Kasumi-1 (cell line): ENCODE data around the gene CPT1B.
A peak's percentile ranks its signal among the peaks of the same experiment; 100 is the strongest.
"Not testable (repeated sequence)": the region's sequence is repeated elsewhere in the genome, so short reads cannot be mapped to it uniquely, and the experiment has no call there.

ENCODE experiments used
- DNase-seq, 2 experiments: peaks; one replicate each; lab custom pipeline; 2025; lab: John Stamatoyannopoulos, UW

CPT1B gene

DNA sequence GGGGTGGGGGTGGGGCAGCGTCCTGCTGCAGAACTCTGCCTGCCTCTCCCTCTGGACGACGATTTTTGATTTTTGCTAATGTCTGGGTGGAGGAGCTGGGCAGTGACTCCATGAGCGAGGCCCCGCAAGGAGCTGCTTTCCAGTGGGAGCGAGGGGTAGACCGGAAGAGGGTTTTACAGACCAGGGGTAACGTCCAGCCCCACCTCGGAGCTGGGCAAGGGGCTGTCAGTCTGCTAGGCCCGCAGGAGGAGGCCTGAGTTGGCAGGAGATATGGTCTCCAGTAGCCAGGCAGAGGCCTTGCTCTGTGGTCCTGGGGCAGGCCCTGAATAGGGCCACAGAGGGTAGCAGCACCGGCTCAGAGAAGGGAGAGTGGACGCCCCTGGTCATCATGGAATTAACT is 31.4 kb upstream of the CPT1B start:
- DNase-seq, result no peak

DNA sequence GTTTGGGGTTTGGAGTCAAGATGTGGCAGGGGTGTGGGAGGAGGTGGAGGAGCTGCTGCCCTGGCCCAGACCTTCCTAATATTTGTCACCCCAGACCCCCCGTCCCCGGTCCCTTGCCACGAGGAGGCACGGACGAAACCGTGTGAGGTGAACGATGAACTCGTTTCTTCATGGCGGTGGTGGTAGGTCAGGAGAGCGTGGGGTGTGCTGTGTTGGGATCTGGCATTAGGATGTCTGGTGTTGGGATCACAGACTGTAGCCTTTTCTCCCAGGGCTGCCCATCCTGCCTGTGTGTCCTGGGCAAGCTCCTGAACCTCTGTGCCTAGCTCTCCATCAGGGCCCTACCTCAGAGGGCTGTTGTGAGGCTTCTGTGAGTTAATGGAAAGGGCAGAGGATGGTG is 30.8 kb upstream of the CPT1B start:
- no peak for DNase-seq

DNA sequence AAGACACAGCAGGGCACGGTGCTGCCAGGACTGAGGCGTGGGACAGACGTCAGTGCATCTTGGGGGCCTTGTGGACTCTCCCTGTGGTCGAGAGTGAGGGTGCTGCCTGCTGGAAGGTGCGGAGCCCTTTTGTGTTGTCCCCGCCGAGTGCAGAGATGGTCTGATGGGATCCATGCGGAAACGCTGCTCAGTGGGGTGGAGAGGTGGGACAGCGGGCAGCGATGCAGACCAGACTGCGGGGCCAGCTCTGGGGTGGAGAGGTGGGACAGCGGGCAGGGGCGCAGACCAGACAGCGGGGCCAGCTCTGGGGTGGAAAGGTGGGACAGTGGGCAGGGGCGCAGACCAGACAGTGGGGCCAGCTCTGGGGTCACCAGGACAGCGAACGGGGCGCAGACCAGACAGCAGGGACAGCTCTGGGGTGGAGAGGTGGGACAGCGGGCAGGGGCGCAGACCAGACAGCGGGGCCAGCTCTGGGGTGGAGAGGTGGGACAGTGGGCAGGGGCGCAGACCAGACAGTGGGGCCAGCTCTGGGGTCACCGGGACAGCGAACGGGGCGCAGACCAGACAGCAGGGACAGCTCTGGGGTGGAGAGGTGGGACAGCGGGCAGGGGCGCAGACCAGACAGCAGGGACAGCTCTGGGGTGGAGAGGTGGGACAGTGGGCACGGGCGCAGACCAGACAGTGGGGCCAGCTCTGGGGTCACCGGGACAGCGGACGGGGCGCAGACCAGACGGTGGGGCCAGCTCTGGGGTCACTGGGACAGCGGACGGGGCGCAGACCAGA is 30.0 kb upstream of the CPT1B start:
- not testable (repeated sequence) for DNase-seq

DNA sequence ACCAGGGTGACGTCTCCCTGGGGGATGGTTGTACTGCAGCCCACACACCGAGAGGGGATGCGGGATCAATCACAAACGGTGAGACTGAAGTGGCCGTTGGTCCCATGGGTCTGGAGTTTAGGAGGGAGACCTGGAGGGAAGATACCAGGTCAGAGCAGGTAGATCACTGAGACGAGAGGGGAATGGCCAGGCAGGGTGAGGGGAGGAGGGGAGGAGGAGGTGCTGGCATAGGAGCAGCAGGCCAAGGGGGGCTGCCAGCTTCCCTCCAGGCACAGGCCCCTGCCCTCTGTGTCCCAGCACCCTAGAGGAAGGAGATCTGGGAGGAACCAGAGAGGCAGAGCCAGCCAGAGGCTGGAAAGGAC is 29.4 kb upstream of the CPT1B start:
- DNase-seq, result no peak

DNA sequence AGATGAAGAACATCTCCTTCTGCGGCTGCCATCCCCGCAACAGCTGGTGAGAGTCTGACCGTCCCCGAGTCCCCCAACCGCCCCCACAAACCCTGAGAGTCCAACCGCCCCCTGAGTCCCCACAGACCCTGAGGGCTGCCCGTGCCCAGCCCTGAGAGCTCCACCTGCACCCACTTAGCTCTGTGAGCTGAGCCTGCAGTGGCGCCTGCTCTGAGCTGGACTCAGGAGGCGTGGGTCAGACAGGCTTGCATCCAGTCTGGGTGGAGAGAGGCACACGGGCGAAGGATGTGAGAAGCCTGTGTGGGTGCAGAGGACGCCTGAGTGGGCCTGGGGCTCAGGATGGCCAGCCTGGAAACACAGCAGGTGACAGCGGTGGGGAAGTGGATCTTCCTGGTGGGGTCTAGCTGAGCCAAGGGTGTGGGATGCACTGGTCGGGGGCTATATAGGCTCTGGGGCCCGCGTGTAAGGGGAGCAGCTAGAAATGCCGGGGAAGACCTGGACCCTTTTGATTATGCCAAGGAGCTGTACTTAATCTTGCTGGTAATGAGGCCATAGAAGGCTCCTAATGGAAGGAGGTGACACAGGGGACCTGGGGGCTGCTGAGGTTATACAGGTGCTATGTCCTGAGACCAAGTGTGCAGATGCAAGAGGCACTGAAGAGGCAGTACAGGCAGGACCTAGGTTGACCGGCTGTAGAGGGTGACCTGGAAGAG is 28.9 kb upstream of the CPT1B start:
- no peak for DNase-seq

DNA sequence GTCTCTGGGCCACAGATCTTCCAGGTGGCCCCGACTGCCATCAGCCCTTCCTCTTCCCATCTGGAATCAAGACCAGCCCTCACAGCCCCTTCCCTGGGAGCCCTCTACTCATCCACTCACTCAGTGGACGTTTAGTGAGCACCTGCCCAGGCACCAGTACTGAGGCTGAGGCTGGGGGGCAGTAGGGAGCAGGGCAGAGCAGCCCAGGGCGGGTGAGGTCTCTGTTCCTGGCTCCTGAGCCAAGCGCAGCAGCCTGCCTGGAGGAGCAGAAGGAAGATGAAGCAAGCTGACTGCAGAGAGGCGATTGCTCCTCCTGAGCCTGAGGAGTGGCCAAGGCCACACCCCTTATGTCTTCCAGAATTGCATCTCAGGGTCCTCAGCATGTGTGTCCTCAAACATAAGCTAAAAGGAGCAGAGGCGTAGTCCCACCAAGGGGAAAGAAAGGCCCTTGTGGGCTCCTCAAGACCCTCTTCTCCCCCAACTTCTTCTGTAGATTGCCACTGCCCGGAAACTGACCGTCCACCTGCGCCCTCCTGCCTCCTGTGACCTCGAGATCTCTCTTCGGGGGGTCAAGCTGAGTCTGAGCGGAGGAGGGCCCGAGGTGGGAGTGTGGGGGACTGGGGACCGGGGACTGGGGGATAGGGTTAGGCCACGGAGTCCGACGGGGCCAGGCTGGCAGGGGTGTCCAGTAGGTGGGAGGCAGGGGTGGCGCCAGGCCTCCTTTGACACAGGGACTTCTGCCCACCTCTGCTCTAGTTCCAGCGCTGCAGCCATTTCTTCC is 28.1 kb upstream of the CPT1B start:
- no peak for DNase-seq

DNA sequence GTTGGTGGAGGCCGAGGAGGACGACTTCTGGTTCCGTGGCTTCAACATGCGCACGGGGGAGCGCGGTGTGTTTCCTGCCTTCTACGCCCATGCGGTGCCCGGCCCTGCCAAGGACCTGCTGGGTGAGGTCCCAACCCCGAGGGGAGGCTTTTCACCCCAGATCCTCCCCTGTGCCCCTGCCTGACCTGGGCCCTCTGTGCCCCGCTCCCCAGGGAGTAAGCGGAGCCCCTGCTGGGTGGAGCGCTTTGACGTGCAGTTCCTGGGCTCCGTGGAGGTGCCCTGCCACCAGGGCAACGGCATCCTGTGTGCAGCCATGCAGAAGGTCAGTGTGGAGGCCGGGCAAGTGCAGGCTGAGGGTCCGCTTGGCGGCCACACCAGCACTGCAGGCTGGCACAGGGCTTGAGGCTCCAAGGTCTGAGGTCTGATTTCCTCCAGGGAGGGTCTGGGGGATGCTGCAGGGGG is 27.4 kb upstream of the CPT1B start:
- no peak for DNase-seq

DNA sequence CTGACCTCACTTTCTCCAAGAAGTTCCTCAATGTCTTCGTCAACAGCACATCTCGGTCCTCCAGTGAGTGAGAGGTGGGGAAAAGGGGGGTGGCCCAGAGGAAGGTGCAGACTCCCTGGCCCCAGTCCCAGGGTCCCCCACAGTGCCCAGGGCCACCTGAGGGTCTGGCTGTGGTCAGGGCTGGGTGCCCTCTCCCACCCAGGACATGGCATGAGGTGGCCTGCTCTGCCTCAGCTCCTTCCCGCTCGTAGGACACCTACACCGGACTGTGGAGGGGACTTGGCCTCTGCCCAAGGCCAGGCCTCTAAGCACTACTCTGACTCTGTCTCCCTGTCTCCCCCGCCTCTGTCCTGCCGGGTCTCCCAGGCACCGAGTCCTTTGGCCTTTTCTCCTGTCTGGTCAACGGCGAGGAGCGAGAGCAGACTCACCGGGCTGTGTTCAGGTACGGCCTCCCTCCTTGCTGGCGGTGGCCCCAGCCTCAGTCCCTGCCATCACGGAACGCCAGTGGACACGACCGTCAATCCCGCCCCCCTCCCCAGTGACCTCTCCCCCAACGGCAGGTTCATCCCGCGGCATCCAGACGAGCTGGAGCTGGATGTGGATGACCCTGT is 26.9 kb upstream of the CPT1B start:
- DNase-seq, result no peak

DNA sequence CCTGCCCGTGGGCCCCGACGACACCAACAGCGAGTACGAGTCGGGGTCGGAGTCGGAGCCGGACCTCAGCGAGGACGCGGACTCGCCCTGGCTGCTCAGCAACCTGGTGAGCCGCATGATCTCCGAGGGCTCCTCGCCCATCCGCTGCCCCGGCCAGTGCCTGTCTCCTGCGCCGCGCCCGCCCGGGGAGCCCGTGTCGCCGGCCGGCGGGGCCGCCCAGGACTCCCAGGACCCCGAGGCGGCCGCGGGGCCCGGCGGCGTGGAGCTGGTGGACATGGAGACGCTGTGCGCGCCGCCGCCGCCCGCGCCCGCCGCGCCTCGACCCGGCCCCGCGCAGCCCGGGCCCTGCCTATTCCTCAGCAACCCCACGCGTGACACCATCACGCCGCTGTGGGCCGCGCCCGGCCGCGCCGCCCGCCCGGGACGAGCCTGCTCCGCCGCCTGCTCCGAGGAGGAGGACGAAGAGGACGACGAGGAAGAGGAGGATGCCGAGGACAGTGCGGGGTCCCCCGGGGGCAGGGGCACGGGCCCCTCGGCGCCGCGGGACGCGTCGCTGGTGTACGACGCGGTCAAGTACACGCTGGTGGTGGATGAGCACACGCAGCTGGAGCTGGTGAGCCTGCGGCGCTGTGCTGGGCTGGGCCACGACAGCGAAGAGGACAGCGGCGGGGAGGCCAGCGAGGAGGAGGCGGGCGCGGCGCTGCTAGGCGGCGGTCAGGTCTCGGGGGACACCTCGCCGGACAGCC is 26.2 kb upstream of the CPT1B start:
- DNase-seq, result no peak

DNA sequence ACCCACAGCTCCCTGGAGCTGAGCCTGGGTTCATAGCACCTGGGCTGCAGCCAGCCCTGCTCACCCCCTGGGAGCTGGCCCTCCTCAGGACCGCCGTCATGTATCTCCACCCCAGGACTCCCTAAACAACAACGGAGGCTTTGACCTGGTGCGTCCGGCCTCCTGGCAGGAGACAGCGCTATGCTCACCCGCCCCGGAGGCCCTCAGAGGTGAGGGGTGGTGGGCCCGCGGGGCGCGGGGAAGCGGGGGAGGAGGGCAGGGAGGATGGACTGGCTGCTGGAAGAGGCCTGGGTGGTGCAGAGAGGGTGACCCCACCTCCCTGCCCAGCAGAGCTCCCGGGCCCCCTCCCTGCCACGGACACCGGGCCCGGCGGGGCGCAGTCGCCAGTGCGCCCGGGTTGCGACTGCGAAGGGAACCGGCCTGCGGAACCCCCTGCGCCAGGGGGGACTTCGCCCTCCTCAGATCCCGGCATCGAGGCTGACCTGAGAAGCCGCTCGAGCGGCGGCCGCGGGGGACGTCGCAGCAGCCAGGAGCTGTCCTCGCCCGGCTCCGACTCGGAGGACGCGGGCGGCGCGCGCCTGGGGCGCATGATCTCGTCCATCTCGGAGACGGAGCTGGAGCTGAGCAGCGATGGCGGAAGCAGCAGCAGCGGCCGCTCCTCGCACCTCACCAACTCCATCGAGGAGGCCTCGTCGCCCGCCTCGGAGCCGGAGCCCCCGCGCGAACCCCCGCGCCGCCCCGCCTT is 25.5 kb upstream of the CPT1B start:
- DNase-seq, result no peak

DNA sequence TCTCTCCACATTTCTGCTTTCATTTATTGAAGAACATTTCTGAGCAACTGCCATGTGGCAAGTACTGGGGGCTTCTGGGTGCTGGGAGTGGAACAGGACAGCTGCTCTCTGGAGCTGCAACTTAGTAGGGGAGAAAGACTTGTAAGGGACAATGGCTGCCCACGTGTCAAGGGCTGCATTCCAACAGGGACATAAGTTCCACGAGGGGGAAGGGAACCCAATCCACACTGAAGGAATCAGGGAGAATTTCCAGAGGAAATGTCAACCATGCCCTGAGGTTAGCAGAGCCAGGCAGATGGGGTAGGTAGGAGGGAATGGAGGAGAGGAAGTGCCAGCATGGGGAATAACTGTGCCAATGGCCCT is 24.1 kb upstream of the CPT1B start:
- DNase-seq, result no peak

DNA sequence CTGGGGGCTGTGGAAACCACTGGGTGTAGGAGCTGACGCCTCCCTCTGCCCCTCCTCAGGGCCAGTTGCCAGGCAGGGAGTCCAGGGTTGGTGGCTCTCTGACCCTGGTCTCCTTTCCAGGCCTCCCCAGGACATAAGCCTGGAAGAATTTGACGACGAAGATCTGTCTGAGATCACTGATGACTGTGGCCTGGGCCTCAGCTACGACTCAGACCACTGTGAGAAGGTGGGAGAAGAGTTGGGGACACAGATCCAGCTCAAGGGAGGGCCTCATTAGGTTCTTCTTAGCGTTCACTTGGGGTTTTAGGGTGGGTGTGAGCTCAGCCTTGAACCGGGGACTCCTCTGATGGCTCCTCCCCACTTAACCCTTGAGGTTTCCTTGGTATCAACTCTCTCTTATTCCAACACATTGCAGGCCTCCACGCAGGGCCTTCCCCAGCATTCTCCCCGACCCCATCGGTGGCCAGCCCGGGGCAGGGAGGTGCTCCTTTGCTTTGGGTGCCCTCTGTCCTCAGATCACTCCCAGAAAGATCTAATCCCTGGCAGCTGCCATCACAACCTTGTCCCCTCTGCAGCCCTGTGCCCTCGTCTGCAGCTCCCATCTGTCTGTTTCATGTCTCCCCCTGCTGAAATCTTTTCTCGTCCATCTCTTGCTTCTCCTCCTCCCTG is 23.6 kb upstream of the CPT1B start:
- no peak for DNase-seq

DNA sequence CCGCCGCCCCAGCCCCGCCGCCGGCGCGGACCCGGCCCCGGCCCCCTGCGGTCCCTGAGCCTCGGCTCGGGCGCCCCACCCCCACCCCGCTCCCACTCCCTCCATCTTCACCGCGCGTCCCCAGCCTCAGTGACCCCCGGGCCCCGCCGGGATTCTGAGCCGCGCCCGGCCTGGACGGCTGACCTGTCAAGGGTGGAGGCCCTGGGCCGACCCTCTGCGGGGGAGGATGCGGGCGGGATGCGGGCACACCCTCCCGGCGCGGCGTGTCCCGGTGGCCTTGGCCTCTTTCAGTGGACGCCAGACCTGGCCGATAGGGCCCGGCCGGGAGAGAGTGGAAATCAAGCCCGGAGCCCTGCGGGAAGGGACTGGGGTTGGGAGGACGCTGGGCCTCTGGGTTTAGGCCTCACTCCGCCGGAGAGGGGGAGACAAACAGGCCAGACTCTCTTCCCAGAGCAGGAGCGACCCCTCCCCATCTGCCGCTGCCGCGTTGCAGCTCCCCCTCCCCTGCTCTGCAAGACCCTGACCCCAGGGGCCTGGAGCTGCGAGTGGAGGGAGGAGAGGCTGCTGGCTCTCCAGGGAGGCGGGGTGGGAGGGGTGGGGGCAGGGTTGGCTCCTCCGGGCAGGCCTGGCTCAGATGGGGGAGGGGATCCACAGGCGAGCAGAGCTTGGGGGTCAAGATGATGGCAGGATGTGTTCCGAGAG is 22.9 kb upstream of the CPT1B start:
- DNase-seq, result no peak

DNA sequence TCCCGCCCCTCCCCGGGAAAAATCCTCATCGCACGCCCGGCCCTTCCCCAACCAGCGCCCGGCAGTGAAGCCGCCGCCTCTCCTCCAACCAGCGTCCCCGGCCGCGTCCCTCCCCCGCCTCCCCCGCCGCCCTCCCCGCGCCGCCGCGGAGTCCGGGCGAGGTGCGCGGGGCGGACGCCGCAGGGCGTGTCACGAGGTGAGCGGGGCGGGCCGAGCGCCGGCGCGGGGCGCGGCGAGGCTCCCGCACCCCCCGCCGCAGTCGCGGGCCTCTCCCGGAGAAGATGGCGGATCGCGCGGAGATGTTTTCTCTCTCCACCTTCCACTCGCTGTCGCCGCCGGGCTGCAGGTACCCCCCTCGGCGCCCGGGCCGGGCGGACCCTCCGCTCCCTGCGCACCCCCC is 22.3 kb upstream of the CPT1B start, which contains the start of gene MAPK8IP2:
Gene MAPK8IP2 (plus strand): TSS at position 256 of the 400 bp plus-strand sequence. CDS start 26 bp downstream, at position 282.
- no peak for DNase-seq

DNA sequence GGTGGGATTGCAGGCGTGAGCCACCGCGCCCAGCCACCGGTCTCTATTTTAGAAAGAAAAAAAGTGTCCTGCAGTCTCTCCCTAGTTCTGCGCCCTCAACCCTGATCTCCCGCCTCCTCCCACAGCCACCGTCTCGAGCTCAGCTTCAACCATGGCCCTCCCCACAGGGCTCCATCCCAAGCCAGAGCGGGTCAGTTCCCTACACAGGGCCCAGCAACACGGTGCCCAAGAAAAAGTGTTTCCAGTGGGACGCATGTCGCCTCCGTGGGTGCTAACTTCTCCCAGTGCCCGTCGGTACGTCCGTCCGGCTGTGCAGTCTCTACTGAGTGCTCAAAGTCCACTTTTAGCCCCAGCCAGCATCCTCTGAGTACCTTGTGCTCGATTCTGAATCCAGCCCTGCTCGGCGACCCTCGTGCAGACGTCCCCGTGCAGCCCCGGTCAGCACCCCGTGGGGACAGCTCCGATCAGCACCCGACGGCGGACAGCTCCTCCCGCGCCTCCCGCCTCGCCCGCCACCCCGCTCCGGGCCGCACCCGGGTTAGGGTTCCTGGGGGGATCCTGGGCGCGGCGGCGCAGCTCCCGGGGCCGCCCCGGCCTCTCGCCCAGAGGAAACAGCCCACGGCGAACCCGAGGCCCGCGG is 21.7 kb upstream of the CPT1B start:
- DNase-seq, result peak; percentile 31 to 46

DNA sequence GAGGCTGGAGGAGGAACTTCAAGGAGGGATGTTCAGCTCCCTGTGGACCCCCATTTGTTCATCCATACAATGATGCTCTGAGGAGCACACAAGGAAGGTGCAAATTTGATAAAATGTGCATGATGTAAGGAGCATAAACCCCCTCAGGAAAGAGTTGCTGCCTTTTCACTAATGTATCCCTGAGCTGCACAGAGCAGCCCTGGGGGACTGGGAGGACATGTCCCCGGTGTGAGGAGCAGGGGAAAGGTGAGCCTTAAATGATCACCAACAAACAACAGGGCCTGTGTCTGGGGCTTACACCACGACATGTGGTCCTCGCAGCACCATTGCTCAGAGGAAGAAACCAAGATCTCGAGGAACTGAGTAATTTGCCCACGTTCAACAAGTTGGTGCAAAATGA is 18.9 kb upstream of the CPT1B start:
- DNase-seq, result no peak

DNA sequence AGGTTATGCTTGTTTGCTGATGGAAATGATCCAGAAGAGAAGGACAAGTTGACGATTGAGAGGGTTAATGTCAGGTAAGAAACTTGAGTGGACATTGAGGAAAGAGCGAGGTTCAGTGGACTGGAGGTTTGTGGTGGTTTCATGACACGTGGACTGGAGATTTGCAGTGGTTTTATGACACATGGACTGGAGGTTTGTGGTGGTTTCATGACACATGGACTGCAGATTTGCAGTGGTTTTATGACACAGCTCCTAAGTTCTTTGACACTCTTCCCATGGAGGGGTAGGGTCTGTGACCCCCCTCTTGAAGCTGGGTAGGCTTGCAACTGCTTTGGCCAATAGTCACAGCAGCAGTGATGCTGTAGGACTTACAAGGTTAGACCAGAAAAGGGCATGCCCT is 17.0 kb upstream of the CPT1B start:
- no peak for DNase-seq

DNA sequence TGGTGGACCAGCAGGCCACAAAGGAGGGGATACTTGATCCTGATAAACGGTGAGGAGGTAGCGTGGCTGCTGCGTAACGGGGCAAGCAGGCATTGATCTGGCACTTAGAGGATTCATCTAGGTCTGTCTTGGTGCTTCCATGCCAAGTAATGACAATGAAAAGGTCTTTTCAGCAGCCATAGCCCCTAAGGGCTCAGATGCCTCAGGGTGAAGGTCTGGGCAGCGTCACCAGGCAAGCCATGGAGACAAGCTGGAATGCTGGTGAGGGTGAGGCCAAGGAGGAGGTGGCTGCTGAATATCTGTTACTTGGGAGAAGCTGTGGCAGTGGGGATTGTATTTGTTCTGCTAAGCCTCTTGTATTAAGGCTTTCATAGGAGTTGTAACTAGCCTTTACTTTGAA is 9.2 kb upstream of the CPT1B start:
- no peak for DNase-seq

DNA sequence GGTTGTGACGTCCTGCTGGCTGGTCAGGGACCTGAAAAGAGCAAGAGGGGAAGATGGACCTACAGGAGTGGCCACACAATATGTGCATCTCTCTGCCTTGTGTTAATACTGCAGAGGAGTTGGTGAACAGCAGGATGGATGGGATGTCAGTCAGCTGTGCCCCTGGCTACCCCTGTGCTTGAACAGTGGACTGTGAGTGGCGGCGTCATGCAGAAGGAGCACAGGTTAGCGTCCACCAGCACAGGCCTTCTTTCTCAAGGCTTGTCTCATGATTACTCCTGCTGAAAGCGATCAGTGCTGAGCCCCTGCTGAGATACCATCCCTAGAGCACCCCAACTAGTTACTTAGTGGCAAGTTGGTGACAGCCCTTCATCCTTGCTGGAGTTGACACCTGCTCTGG is 8.2 kb upstream of the CPT1B start:
- no peak for DNase-seq
